Fibroblast of lung (primary cell): ENCODE results near the gene PFKM. TPM values are rescaled to one million over a fixed set of nuclear protein-coding genes. Genes with fewer than 3 reads are reported as not detected.
"Not testable (repeated sequence)": the region's sequence is repeated elsewhere in the genome, so short reads cannot be mapped to it uniquely, and the experiment has no call there.

ENCODE experiments used
- DNase-seq, 2 donors: peaks; one replicate each; pipeline versions ENCODE4 v3.0.0 to v3.0.0-alpha.2; 2010; ENCODE audit warnings: low read depth in 2 of 2
- H2AFZ ChIP-seq: 2 replicates; pipeline ENCODE4 v1.5.1; 2012; ENCODE audit warnings: low read length, control low read depth, inconsistent platforms
- H3K27ac ChIP-seq: 2 replicates; pipeline ENCODE4 v1.5.1; 2011; ENCODE audit warnings: low read length, control low read depth; ENCODE audit not compliant: insufficient read depth
- H3K27me3 ChIP-seq: 2 replicates; pipeline ENCODE4 v1.5.1; 2011; ENCODE audit warnings: mild to moderate bottlenecking, low read length; ENCODE audit not compliant: control insufficient read depth, insufficient read depth
- H3K36me3 ChIP-seq: 2 replicates; pipeline ENCODE4 v1.5.1; 2011; ENCODE audit warnings: low read length; ENCODE audit not compliant: control insufficient read depth, insufficient read depth
- H3K4me1 ChIP-seq: 2 replicates; pipeline ENCODE4 v1.5.1; 2011; ENCODE audit warnings: low read length; ENCODE audit not compliant: control insufficient read depth, insufficient read depth; ENCODE audit errors: extremely low read depth
- H3K4me2 ChIP-seq: 2 replicates; pipeline ENCODE4 v1.5.1; 2011; ENCODE audit warnings: low read length, control low read depth; ENCODE audit not compliant: insufficient read depth; ENCODE audit errors: extremely low read depth
- H3K4me3 ChIP-seq, 4 experiments: fragments of 200-600 bp in 1 of 4; sonication (generic) in 1 of 4; replicated peaks in 1 of 4; 2 replicates each; pipeline ENCODE4 v1.5.1; 2011 to 2016; ENCODE audit warnings: low read length in 4 of 4, low read depth in 3 of 4, mild to moderate bottlenecking in 3 of 4, control low read depth in 2 of 4, inconsistent platforms in 1 of 4, mixed read lengths in 1 of 4; ENCODE audit not compliant: insufficient read depth in 1 of 4; ENCODE audit errors: control extremely low read depth in 1 of 4
- H3K79me2 ChIP-seq: 2 replicates; pipeline ENCODE4 v1.5.1; 2012; ENCODE audit warnings: mild to moderate bottlenecking, low read length, inconsistent platforms; ENCODE audit not compliant: control insufficient read depth, insufficient read depth
- H3K9ac ChIP-seq: 2 replicates; pipeline ENCODE4 v1.5.1; 2011; ENCODE audit warnings: mild to moderate bottlenecking, low read length, control low read depth; ENCODE audit not compliant: insufficient read depth
- H3K9me3 ChIP-seq: 2 replicates; pipeline ENCODE4 v1.5.1; 2012; ENCODE audit warnings: low read depth, low read length; ENCODE audit not compliant: control insufficient read depth, insufficient read depth
- H4K20me1 ChIP-seq: 2 replicates; pipeline ENCODE4 v1.5.1; 2011; ENCODE audit warnings: low read length; ENCODE audit not compliant: control insufficient read depth, insufficient read depth; ENCODE audit errors: extremely low read depth
- CTCF ChIP-seq, 2 donors: IDR thresholded peaks in 1 of 2; conservative IDR thresholded peaks in 1 of 2; 1 replicate in 1 of 2; 2 replicates in 1 of 2; pipeline ENCODE4 v1.5.1; 2011 to 2012; ENCODE audit warnings: low read length in 2 of 2, control low read depth in 1 of 2, inconsistent platforms in 1 of 2, low read depth in 1 of 2, mild to moderate bottlenecking in 1 of 2
- EZH2 ChIP-seq: IDR thresholded peaks from 2 replicates; pipeline ENCODE4 v1.5.1; 2012; ENCODE audit warnings: low read length, control low read depth, mild to moderate bottlenecking; ENCODE audit errors: missing control alignments
- polyA plus RNA-seq, 2 donors: library from polyadenylated mRNA; depleted of rRNA in 1 of 2; stranded (reverse) in 1 of 2; unstranded in 1 of 2; fragments of >200 nt; gene quantifications; 2 replicates each; pipeline ENCODE4 v1.2.1, GENCODE V29; 2011 to 2012; ENCODE audit warnings: missing spikeins in 1 of 2
- total RNA-seq: library from RNA; depleted of rRNA; stranded (reverse); fragments of >200 nt; gene quantifications from 2 replicates; pipeline ENCODE4 v1.2.1, GENCODE V29; 2014

PFKM gene
- total and polyA plus RNA-seq, 2 donors (not counting 1 experiment from before 2014, with no cell fraction given): 88.4 to 98.9 TPM

- Histone ChIP-seq H3K79me2 (no peaks in the 10 kb centered on the region), H4K20me1 (no peaks in the 10 kb centered on the region), H3K27me3 (no peaks in the 10 kb centered on the region), H3K4me1 (no peaks in the 10 kb centered on the region), H3K4me2 (no peak overlapping the region), H2AFZ (no peak overlapping the region), H3K36me3 (peaks cover 22% of the 10 kb centered on the region), H3K27ac (no peak overlapping the region), H3K9ac (no peak overlapping the region), H3K9me3 (no peaks in the 10 kb centered on the region), H3K4me3 (no peak overlapping the region)
- TF ChIP-seq EZH2 (no peak), CTCF (conservative IDR thresholded peaks at IDR 0.05 in 1 of 2, IDR thresholded peaks at IDR 0.05 in 1 of 2; ENCODE audit: low read depth in 1 of 2, low read length in 2 of 2) (no peak)
- no peak for DNase-seq
These were observed 26.8 kb downstream of the PFKM start for GRCh38 chr12:48145981-48146380.

- H3K9ac ChIP-seq: no peak overlapping the region
- no peak overlapping the region for H3K27ac ChIP-seq
- H3K79me2 ChIP-seq: peaks cover 2% of the 10 kb centered on the region
- H2AFZ ChIP-seq: no peak overlapping the region
- no peaks in the 10 kb centered on the region for H4K20me1 ChIP-seq
- no peaks in the 10 kb centered on the region for H3K4me1 ChIP-seq
- H3K4me2 ChIP-seq: no peak overlapping the region
- peaks cover 12% of the 10 kb centered on the region for H3K36me3 ChIP-seq
- no peak for TF ChIP-seq EZH2
- no peak for TF ChIP-seq CTCF (conservative IDR thresholded peaks at IDR 0.05 in 1 of 2, IDR thresholded peaks at IDR 0.05 in 1 of 2; ENCODE audit: low read depth in 1 of 2, low read length in 2 of 2)
- DNase-seq: no peak
- no peaks in the 10 kb centered on the region for H3K27me3 ChIP-seq
- H3K4me3 ChIP-seq: no peak overlapping the region
- H3K9me3 ChIP-seq: no peaks in the 10 kb centered on the region
These were observed 32.1 kb downstream of the PFKM start for GRCh38 chr12:48151103-48151771.

- H3K36me3 ChIP-seq, H2AFZ ChIP-seq, H3K4me2 ChIP-seq, DNase-seq, H3K4me1 ChIP-seq, H3K9ac ChIP-seq, H3K9me3 ChIP-seq, H3K27ac ChIP-seq, H3K4me3 ChIP-seq, H3K27me3 ChIP-seq, H4K20me1 ChIP-seq: not testable (repeated sequence)
- peaks cover 11% of the 10 kb centered on the region for H3K79me2 ChIP-seq
These were observed 36.6 kb downstream of the PFKM start for GRCh38 chr12:48155786-48156185.
